HG03066 (cell line): ENCODE measurements around the gene PRODH2.

Experiments used
- ATAC-seq: cut with Tn5 transposase; IDR thresholded peaks from one replicate; pipeline ENCODE4 v1.9.1; 2021; ENCODE audit warnings: low read depth; ENCODE audit not compliant: unreplicated experiment

Gene PRODH2

GRCh38 chr19:35766571-35767104 is 46.0 kb downstream of the PRODH2 start:
- no peak for ATAC-seq

- ATAC-seq = no peak
Measured at GRCh38 chr19:35764432-35765315, 48.0 kb downstream of the PRODH2 start.

DNA sequence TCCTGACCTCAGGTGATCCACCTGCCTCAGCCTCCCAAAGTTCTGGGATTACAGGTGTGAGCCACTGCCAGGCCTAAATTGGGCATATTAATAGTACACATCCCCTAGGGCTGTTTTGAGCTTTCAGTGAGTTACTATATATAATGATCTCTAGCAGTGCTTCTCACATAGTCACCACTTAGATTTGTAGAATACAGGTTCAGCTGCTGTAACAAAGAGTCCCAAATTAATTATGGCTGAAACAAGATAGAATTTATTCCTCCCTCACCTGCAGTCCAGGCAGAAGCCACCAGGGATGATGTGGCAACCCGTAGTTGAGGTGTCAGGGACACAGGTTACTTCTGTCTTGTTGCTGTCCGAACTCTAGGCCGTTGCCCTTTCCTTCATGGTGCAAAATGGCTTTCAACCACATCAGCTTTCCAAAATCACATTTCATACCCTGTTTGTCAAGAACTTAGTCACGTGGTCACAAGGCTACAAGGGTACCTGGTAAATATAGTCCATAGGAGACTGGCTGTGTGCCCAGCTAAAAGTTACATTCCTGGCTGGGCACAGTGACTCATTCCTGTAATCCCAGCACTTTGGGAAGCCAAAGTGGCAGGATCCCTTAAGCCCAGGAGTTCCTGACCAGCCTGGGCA is 51.8 kb downstream of the PRODH2 start:
- ATAC-seq = no peak

GRCh38 chr19:35759697-35760096 is 52.9 kb downstream of the PRODH2 start:
- ATAC-seq = no peak

- ATAC-seq = peak; percentile 95
Measured at GRCh38 chr19:35757749-35758608, 54.7 kb downstream of the PRODH2 start, which contains the start of gene PROSER3. PROSER3 (plus strand) TSS chr19:35758176; CDS start chr19:35758216, 40 bp downstream.

DNA sequence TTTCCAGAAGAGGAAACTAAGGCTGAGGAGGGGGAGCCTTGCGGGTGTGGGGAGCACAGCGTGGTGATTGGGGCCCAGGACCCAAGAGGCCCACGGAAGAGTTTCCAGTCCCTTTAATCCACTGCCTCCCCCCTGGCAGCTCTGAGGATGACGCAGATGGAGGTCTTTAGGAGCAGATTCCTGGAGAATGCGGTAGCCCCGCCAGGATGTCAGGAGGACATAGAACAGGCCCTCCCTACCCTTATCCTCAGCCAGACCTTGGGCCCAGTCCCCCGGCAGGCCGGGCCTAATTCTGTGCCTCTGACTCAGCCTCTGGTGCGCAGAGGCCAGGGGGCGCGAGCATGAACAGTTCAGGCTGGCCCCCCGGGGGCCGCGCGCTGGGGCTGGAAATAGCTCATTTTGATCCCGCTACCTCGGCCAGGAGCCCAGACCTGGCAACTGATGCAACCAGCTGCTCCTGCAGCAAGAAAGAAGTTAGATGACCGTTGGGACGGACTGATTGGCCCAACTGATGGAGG is 55.4 kb downstream of the PRODH2 start:
- no peak for ATAC-seq

- ATAC-seq = no peak
Measured at GRCh38 chr19:35756377-35757230, 56.0 kb downstream of the PRODH2 start, which contains the start of gene HSPB6. HSPB6 (minus strand) TSS chr19:35757029; CDS start chr19:35757008, 21 bp downstream.

DNA sequence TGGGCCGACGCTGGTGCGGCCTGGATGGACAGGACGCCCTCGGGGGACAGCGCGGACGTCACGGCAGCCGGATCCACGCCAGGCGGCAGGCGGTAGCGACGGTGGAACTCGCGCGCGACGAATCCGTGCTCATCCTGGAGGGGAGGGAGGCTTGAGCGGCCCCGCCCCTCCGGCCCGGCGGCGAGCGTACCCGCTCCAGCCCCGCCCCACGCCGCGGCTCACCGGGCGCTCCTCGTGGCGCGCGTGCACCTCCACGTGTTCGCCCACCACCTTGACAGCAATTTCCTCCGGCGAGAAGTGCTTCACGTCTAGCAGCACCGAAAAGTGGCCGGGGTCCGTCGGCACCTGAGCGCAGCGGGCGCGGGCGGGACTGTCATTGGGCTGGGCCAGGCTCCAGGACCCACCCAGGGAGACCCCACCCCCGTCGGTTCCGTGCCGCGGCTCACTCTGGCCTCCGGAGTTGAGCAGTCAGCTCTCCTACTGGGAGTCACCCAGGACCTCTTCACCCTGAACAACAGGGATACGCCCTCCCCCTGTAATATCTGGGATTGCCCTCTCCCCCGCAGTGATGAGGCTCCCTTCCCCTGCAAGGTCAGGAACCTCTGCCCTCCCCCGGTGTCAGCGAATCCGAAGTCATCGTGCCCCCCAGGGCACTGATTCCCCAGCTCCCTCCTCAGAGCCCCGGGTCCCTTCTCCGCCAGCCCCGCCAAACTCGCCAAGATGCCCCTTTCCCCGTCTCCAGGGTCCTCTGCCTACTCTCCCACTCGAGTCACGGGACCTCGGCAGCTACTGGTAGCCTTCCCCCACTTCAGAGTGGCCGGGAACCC is 56.9 kb downstream of the PRODH2 start:
- no peak for ATAC-seq

DNA sequence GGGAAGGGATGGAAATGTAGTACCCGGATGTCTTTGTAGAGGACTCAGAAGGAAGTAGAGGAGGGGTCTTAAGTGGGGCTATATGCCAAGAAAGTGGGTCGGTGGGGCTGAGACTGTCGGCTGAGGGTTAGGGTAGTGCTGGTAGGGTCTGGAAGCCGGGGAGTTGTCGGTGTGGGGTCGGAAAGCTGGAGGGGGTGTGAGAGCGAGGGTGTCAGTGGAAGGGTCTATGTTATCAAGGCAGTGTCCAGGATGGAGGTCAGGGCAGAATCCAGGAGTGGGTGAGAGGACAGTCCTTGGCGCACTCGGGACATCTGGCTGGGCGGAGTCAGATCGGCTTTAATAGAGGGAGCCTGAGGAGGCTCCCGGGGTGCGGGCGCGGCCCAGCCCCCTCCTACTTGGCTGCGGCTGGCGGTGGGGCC is 57.5 kb downstream of the PRODH2 start:
- ATAC-seq = no peak

DNA sequence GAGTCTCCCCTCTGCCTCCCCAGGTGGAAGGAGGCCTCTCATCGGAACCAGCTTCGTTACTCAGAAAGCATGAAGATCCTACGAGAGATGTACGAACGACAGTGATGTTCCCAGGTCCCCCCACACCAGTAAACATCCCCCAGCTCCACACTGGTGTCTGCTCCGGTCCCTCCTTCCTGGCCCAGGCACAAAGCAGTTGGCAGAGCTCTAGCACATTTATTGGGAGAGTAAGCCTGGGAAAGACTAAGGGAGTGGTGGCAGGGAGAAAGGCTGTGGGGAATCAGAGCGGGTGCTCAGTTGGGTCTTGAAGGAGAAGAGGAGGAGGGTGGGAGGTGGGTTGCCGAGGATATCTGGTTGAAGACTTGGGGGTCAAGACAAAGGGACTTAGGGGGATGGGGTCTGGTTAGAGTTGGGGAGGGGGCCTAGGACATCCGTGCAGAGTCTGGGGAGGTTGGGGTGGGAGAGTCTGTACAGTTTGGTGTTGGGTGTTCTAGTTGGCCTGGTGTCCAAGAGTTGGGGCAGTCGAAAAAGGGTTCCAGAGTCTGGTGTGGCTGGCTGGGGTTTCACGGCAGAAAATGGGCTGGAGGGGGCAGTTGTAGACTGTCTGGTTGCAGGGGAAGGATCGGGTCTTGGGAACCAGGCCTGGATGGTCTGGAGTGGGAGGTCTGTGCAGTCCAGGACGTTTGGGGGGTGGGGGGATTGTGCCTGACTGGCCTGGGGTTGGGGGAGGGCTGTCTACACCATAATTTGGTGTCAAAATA is 58.1 kb downstream of the PRODH2 start:
- ATAC-seq = no peak

GRCh38 chr19:35753634-35754369 is 58.8 kb downstream of the PRODH2 start:
- ATAC-seq = no peak

DNA sequence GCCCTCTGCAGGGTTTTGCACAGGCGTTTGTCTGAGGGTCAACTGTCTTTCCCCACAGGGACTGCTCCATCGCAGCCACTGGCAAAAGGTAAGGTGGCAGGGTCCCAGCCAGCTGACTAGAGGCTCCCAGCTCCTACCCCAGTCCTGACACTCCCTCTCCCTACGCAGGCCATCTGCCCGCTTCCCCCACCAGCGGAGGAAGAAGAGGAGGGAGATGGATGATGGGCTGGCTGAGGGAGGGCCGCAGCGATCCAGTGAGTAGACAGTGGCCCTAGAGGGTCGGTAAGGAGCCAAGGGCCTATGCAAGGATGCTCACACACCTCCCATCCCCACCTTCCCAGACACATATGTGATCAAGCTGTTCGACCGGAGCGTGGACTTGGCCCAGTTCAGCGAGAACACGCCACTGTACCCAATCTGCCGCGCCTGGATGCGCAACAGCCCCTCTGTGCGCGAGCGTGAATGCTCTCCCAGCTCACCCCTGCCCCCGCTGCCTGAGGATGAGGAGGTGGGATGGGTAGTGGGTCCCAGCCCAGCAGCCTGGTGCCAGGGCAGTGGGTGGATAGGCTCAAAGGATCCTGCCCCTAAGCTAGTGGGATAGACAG is 59.8 kb downstream of the PRODH2 start:
- no peak for ATAC-seq

GRCh38 chr19:35751839-35752745 is 60.6 kb downstream of the PRODH2 start:
- ATAC-seq = no peak

GRCh38 chr19:35750167-35750566 is 62.5 kb downstream of the PRODH2 start:
- no peak for ATAC-seq
